WTC11 (cell line): ENCODE results near the gene FAM89A.

Experiments used
- ARID4B ChIP-seq: sonication (generic); formaldehyde crosslinking; IDR thresholded peaks from 2 replicates; pipeline ENCODE4 v1.8.0; 2023; ENCODE audit warnings: missing genetic modification reagents, mild to moderate bottlenecking, borderline replicate concordance
- ATF1 ChIP-seq: sonication (generic); formaldehyde crosslinking; IDR thresholded peaks from 2 replicates; pipeline ENCODE4 v1.8.1; 2023; ENCODE audit warnings: mild to moderate bottlenecking, moderate library complexity, missing genetic modification reagents
- CTCF ChIP-seq: fragments of 200-600 bp; IDR thresholded peaks from 2 replicates; pipeline ENCODE4 v1.8.0; 2022; ENCODE audit warnings: antibody characterized with exemption
- ELF4 ChIP-seq: sonication (generic); formaldehyde crosslinking; IDR thresholded peaks from 2 replicates; pipeline ENCODE4 v1.8.1; 2022; ENCODE audit warnings: low read depth, mild to moderate bottlenecking, moderate library complexity, missing genetic modification reagents
- IRF1 ChIP-seq: sonication (generic); formaldehyde crosslinking; IDR thresholded peaks from 2 replicates; pipeline ENCODE4 v1.8.0; 2023; ENCODE audit warnings: missing genetic modification reagents
- MAX ChIP-seq: sonication (generic); formaldehyde crosslinking; IDR thresholded peaks from 2 replicates; pipeline ENCODE4 v1.8.0; 2022; ENCODE audit warnings: mild to moderate bottlenecking, missing genetic modification reagents
- MLX ChIP-seq: sonication (generic); formaldehyde crosslinking; IDR thresholded peaks from 2 replicates; pipeline ENCODE4 v1.8.1; 2023; ENCODE audit warnings: mild to moderate bottlenecking, missing genetic modification reagents, moderate library complexity
- MXD4 ChIP-seq: fragments of 250-450 bp; sonication (Bioruptor Pico); IDR thresholded peaks from 2 replicates; pipeline ENCODE4 v1.8.0; 2021; ENCODE audit warnings: mild to moderate bottlenecking, moderate library complexity, borderline replicate concordance
- MYBL2 ChIP-seq: sonication (generic); formaldehyde crosslinking; IDR thresholded peaks from 2 replicates; pipeline ENCODE4 v1.8.1; 2023; ENCODE audit warnings: mild to moderate bottlenecking, moderate library complexity, missing genetic modification reagents
- NFYB ChIP-seq: sonication (generic); formaldehyde crosslinking; conservative IDR thresholded peaks from 2 replicates; pipeline ENCODE4 v1.8.0; 2022; ENCODE audit warnings: low read depth, missing genetic modification reagents
- NR3C1 ChIP-seq: sonication (generic); formaldehyde crosslinking; conservative IDR thresholded peaks from 2 replicates; pipeline ENCODE4 v1.8.1; 2023; ENCODE audit warnings: low read depth, mild to moderate bottlenecking, missing genetic modification reagents
- USF2 ChIP-seq: sonication (generic); formaldehyde crosslinking; IDR thresholded peaks from 2 replicates; pipeline ENCODE4 v1.8.1; 2023; ENCODE audit warnings: mild to moderate bottlenecking, missing genetic modification reagents, moderate library complexity

- TF ChIP-seq CTCF: no peak
- no peak for TF ChIP-seq NR3C1 (CRISPR knock-in tag)
- TF ChIP-seq MXD4 (CRISPR knock-in tag): no peak
- no peak for TF ChIP-seq ARID4B (CRISPR knock-in tag)
- no peak for TF ChIP-seq MYBL2 (CRISPR knock-in tag)
- no peak for TF ChIP-seq MAX
- TF ChIP-seq IRF1 (CRISPR knock-in tag): no peak
- no peak for TF ChIP-seq ELF4 (CRISPR knock-in tag)
- no peak for TF ChIP-seq ATF1
- no peak for TF ChIP-seq NFYB (CRISPR knock-in tag)
- TF ChIP-seq USF2 (CRISPR knock-in tag): no peak
- TF ChIP-seq MLX (CRISPR knock-in tag): no peak
These were observed 29.3 kb upstream of the FAM89A start for GRCh38 chr1:231069333-231069732.
